ENCODE measurements around the gene ALDH3B2.

Gene ALDH3B2

GRCh38 chr11:67700548-67701262 lies 26.3 kb upstream of the ALDH3B2 start:
- DNase-seq (ENCODE audit: low read depth), result no peak
- Histone ChIP-seq H3K9me3 (ENCODE audit: control insufficient read depth, low read length) (peaks cover 11% of the 10 kb centered on the region), H3K9ac (ENCODE audit: low read length) (no peak overlapping the region), H3K4me1 (ENCODE audit: control insufficient read depth, insufficient read depth, low read length) (no peaks in the 10 kb centered on the region), H3K36me3 (ENCODE audit: control insufficient read depth, insufficient read depth, low read length, severe bottlenecking) (no peaks in the 10 kb centered on the region), H3K27me3 (replicated peaks; ENCODE audit: control insufficient read depth, insufficient read depth, low read length) (peaks cover 43% of the 10 kb centered on the region), H3K4me3 (ENCODE audit: low read length) (no peak overlapping the region)

GRCh38 chr11:67700141-67700540 lies 25.7 kb upstream of the ALDH3B2 start:
- Histone ChIP-seq H3K4me3 (ENCODE audit: low read length) (no peak overlapping the region), H3K27me3 (replicated peaks; ENCODE audit: control insufficient read depth, insufficient read depth, low read length) (peaks cover 48% of the 10 kb centered on the region), H3K4me1 (ENCODE audit: control insufficient read depth, insufficient read depth, low read length) (no peaks in the 10 kb centered on the region), H3K36me3 (ENCODE audit: control insufficient read depth, insufficient read depth, low read length, severe bottlenecking) (no peaks in the 10 kb centered on the region), H3K9ac (ENCODE audit: low read length) (no peak overlapping the region), H3K9me3 (ENCODE audit: control insufficient read depth, low read length) (peaks cover 11% of the 10 kb centered on the region)
- DNase-seq (ENCODE audit: low read depth), result no peak

- no peak for DNase-seq (ENCODE audit: low read depth)
- Histone ChIP-seq H3K9ac (ENCODE audit: low read length) (no peak overlapping the region), H3K9me3 (ENCODE audit: control insufficient read depth, low read length) (peaks cover 11% of the 10 kb centered on the region), H3K27me3 (replicated peaks; ENCODE audit: control insufficient read depth, insufficient read depth, low read length) (peaks cover 50% of the 10 kb centered on the region), H3K36me3 (ENCODE audit: control insufficient read depth, insufficient read depth, low read length, severe bottlenecking) (no peaks in the 10 kb centered on the region), H3K4me1 (ENCODE audit: control insufficient read depth, insufficient read depth, low read length) (no peaks in the 10 kb centered on the region), H3K4me3 (ENCODE audit: low read length) (no peak overlapping the region)
Measured at GRCh38 chr11:67699521-67699920, 25.1 kb upstream of the ALDH3B2 start.

GRCh38 chr11:67698247-67698646 lies 23.8 kb upstream of the ALDH3B2 start:
- H3K9me3 ChIP-seq (ENCODE audit: control insufficient read depth, low read length), result peaks cover 11% of the 10 kb centered on the region
- H3K9ac ChIP-seq (ENCODE audit: low read length), result no peak overlapping the region
- peaks cover 50% of the 10 kb centered on the region for H3K27me3 ChIP-seq (replicated peaks; ENCODE audit: control insufficient read depth, insufficient read depth, low read length)
- no peaks in the 10 kb centered on the region for H3K36me3 ChIP-seq (ENCODE audit: control insufficient read depth, insufficient read depth, low read length, severe bottlenecking)
- H3K4me3 ChIP-seq (ENCODE audit: low read length), result no peak overlapping the region
- DNase-seq (ENCODE audit: low read depth), result no peak
- H3K4me1 ChIP-seq (ENCODE audit: control insufficient read depth, insufficient read depth, low read length), result no peaks in the 10 kb centered on the region

- H3K36me3 ChIP-seq (ENCODE audit: control insufficient read depth, insufficient read depth, low read length, severe bottlenecking), result no peaks in the 10 kb centered on the region
- DNase-seq (ENCODE audit: low read depth), result no peak
- H3K9ac ChIP-seq (ENCODE audit: low read length), result no peak overlapping the region
- H3K27me3 ChIP-seq (replicated peaks; ENCODE audit: control insufficient read depth, insufficient read depth, low read length), result peaks cover 50% of the 10 kb centered on the region
- H3K4me1 ChIP-seq (ENCODE audit: control insufficient read depth, insufficient read depth, low read length), result no peaks in the 10 kb centered on the region
- H3K9me3 ChIP-seq (ENCODE audit: control insufficient read depth, low read length), result peaks cover 11% of the 10 kb centered on the region
- no peak overlapping the region for H3K4me3 ChIP-seq (ENCODE audit: low read length)
Measured at GRCh38 chr11:67697846-67698245, 23.4 kb upstream of the ALDH3B2 start.

- Histone ChIP-seq H3K36me3 (ENCODE audit: control insufficient read depth, insufficient read depth, low read length, severe bottlenecking) (no peaks in the 10 kb centered on the region), H3K4me1 (ENCODE audit: control insufficient read depth, insufficient read depth, low read length) (no peaks in the 10 kb centered on the region), H3K9ac (ENCODE audit: low read length) (no peak overlapping the region), H3K4me3 (ENCODE audit: low read length) (no peak overlapping the region), H3K27me3 (replicated peaks; ENCODE audit: control insufficient read depth, insufficient read depth, low read length) (peaks cover 46% of the 10 kb centered on the region), H3K9me3 (ENCODE audit: control insufficient read depth, low read length) (peaks cover 11% of the 10 kb centered on the region)
- DNase-seq (ENCODE audit: low read depth), result no peak
Measured at GRCh38 chr11:67696998-67697397, 22.6 kb upstream of the ALDH3B2 start.

GRCh38 chr11:67695606-67696005 lies 21.2 kb upstream of the ALDH3B2 start:
- no peak for DNase-seq (ENCODE audit: low read depth)
- Histone ChIP-seq H3K4me3 (ENCODE audit: low read length) (no peak overlapping the region), H3K27me3 (replicated peaks; ENCODE audit: control insufficient read depth, insufficient read depth, low read length) (peaks cover 46% of the 10 kb centered on the region), H3K36me3 (ENCODE audit: control insufficient read depth, insufficient read depth, low read length, severe bottlenecking) (no peaks in the 10 kb centered on the region), H3K9ac (ENCODE audit: low read length) (no peak overlapping the region), H3K9me3 (ENCODE audit: control insufficient read depth, low read length) (peaks cover 11% of the 10 kb centered on the region), H3K4me1 (ENCODE audit: control insufficient read depth, insufficient read depth, low read length) (no peaks in the 10 kb centered on the region)

GRCh38 chr11:67694875-67695555 lies 20.6 kb upstream of the ALDH3B2 start:
- Histone ChIP-seq H3K9ac (ENCODE audit: low read length) (no peak overlapping the region), H3K9me3 (ENCODE audit: control insufficient read depth, low read length) (peaks cover 11% of the 10 kb centered on the region), H3K36me3 (ENCODE audit: control insufficient read depth, insufficient read depth, low read length, severe bottlenecking) (no peaks in the 10 kb centered on the region), H3K4me3 (ENCODE audit: low read length) (no peak overlapping the region), H3K4me1 (ENCODE audit: control insufficient read depth, insufficient read depth, low read length) (no peaks in the 10 kb centered on the region), H3K27me3 (replicated peaks; ENCODE audit: control insufficient read depth, insufficient read depth, low read length) (peaks cover 43% of the 10 kb centered on the region)
- DNase-seq (ENCODE audit: low read depth), result peak; percentile 2

- no peak overlapping the region for H3K4me3 ChIP-seq (ENCODE audit: low read length)
- peaks cover 39% of the 10 kb centered on the region for H3K27me3 ChIP-seq (replicated peaks; ENCODE audit: control insufficient read depth, insufficient read depth, low read length)
- DNase-seq (ENCODE audit: low read depth), result peak; percentile 4
- no peaks in the 10 kb centered on the region for H3K36me3 ChIP-seq (ENCODE audit: control insufficient read depth, insufficient read depth, low read length, severe bottlenecking)
- H3K9me3 ChIP-seq (ENCODE audit: control insufficient read depth, low read length), result peaks cover 3% of the 10 kb centered on the region
- no peak overlapping the region for H3K9ac ChIP-seq (ENCODE audit: low read length)
- no peaks in the 10 kb centered on the region for H3K4me1 ChIP-seq (ENCODE audit: control insufficient read depth, insufficient read depth, low read length)
Measured at GRCh38 chr11:67691149-67691548, 16.7 kb upstream of the ALDH3B2 start.

GRCh38 chr11:67689178-67689577 lies 14.8 kb upstream of the ALDH3B2 start:
- Histone ChIP-seq H3K9me3 (ENCODE audit: control insufficient read depth, low read length) (peaks cover 3% of the 10 kb centered on the region), H3K4me3 (ENCODE audit: low read length) (no peak overlapping the region), H3K36me3 (ENCODE audit: control insufficient read depth, insufficient read depth, low read length, severe bottlenecking) (no peaks in the 10 kb centered on the region), H3K9ac (ENCODE audit: low read length) (no peak overlapping the region), H3K4me1 (ENCODE audit: control insufficient read depth, insufficient read depth, low read length) (no peaks in the 10 kb centered on the region), H3K27me3 (replicated peaks; ENCODE audit: control insufficient read depth, insufficient read depth, low read length) (peaks cover 27% of the 10 kb centered on the region)
- DNase-seq (ENCODE audit: low read depth), result no peak

GRCh38 chr11:67687986-67688385 lies 13.6 kb upstream of the ALDH3B2 start:
- Histone ChIP-seq H3K9me3 (ENCODE audit: control insufficient read depth, low read length) (peaks cover 3% of the 10 kb centered on the region), H3K4me1 (ENCODE audit: control insufficient read depth, insufficient read depth, low read length) (no peaks in the 10 kb centered on the region), H3K27me3 (replicated peaks; ENCODE audit: control insufficient read depth, insufficient read depth, low read length) (peaks cover 23% of the 10 kb centered on the region), H3K36me3 (ENCODE audit: control insufficient read depth, insufficient read depth, low read length, severe bottlenecking) (no peaks in the 10 kb centered on the region), H3K9ac (ENCODE audit: low read length) (no peak overlapping the region), H3K4me3 (ENCODE audit: low read length) (no peak overlapping the region)
- no peak for DNase-seq (ENCODE audit: low read depth)

All from adipocyte (in vitro differentiated cells).